Activated T-cell treated with anti-CD3 and anti-CD28 coated beads, Interleukin-2, amount 50 U/mL, for 24 hours (primary cell): ENCODE results near the gene TRIP11.

Source experiments
- DNase-seq: peaks from one replicate; pipeline ENCODE4 v3.0.0-alpha.2; 2020
- H3K27ac Mint-ChIP-seq: 2 replicates; pipeline ENCODE4 v1.8.0; 2020; ENCODE audit warnings: mild to moderate bottlenecking, mixed read lengths
- H3K27me3 Mint-ChIP-seq: 2 replicates; pipeline ENCODE4 v1.8.0; 2020; ENCODE audit warnings: mixed read lengths
- H3K36me3 Mint-ChIP-seq: 2 replicates; pipeline ENCODE4 v1.8.0; 2020; ENCODE audit warnings: low read depth, mixed read lengths
- H3K4me1 Mint-ChIP-seq: 2 replicates; pipeline ENCODE4 v1.8.0; 2020; ENCODE audit warnings: low read depth, mixed read lengths
- H3K4me3 Mint-ChIP-seq: 2 replicates; pipeline ENCODE4 v1.8.0; 2020; ENCODE audit warnings: mild to moderate bottlenecking, moderate library complexity, mixed read lengths
- H3K9me3 Mint-ChIP-seq: 2 replicates; pipeline ENCODE4 v1.8.0; 2020; ENCODE audit warnings: mixed read lengths

Gene TRIP11

DNA sequence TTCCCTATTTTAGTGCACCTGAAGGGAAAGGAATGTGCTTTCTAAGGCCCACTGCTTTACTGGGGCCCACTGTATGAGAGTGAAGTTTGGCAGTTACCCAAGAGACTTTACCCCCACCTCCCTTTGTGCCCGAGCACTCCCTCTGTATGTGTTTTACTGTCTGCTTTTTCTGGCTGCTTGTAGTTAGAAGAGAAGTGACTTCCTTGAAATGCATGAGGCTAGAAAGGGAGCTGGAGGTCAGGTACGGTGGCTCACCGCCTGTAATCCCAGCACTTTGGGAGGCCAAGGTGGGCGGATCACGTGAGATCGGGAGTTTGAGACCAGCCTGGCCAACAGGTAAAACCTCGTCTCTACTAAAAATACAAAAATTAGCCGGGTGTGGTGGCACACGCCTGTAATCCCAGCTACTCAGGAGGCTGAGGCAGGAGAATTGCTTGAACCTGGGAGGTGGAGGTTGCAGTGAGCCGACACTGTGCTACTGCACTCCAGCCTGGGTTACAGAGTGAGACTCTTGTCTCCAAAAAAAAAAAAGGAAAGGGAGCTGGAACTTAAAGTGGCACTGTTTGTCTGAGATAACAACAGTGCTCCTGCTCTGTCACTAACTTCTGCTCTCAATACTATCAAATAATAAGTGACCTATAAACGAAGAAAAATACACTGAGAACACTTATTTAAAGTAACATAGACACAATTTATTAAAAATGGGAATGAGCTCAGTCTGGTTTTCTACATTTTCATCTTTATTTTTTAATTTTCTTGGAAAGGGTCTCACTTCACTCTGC is 5.8 kb downstream of the TRIP11 start:
- no peaks in the 10 kb centered on the region for H3K9me3 Mint-ChIP-seq
- peak overlapping the region; percentile 82 for H3K27ac Mint-ChIP-seq
- no peaks in the 10 kb centered on the region for H3K27me3 Mint-ChIP-seq
- peaks cover 43% of the 10 kb centered on the region for H3K4me1 Mint-ChIP-seq
- no peak for DNase-seq
- H3K36me3 Mint-ChIP-seq, result peaks cover 47% of the 10 kb centered on the region
- no peak overlapping the region for H3K4me3 Mint-ChIP-seq

DNA sequence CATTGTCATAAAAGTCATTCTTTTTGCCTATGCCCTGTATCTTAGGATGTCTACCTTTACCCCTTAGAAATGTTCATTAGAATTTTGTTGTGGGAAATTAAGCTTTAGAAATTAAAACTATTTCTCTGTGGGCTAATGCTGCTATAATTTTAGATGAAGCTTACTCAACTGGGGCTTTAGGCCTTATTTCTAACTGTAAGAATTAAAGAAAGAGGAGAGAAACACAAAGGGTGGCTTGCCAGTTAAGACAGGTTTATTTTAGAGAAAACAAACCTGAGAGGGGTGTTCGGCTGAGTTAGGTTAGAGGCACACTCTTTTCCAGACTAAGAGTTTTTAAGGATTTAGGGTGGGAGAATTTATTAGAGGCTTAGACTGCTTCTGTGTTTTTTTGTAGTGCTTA is 6.4 kb downstream of the TRIP11 start:
- no peak overlapping the region for H3K4me3 Mint-ChIP-seq
- H3K27ac Mint-ChIP-seq, result peak overlapping the region; percentile 82
- H3K4me1 Mint-ChIP-seq, result peaks cover 38% of the 10 kb centered on the region
- DNase-seq, result no peak
- peaks cover 49% of the 10 kb centered on the region for H3K36me3 Mint-ChIP-seq
- H3K9me3 Mint-ChIP-seq, result no peaks in the 10 kb centered on the region
- H3K27me3 Mint-ChIP-seq, result no peaks in the 10 kb centered on the region

DNA sequence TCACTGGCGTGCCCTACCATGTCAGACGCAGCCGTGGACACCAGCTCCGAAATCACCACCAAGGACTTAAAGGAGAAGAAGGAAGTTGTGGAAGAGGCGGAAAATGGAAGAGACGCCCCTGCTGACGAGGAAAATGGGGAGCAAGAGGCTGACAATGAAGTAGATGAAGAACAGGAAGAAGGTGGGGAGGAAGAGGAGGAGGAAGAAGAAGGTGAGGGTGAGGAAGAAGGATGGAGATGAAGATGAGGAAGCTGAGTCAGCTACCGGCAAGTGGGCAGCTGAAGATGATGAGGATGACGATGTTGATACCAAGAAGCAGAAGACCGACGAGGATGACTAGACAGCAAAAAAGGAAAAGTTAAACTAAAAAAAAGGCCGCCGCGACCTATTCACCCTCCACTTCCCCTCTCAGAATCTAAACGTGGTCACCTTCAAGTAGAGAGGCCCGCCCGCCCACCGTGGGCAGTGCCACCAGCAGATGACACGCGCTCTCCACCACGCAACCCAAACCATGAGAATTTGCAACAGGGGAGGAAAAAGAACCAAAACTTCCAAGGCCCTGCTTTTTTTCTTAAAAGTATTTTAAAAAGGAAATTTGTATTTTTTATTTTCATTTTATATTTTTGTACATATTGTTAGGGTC is 13.2 kb downstream of the TRIP11 start:
- H3K9me3 Mint-ChIP-seq, result no peaks in the 10 kb centered on the region
- peaks cover 69% of the 10 kb centered on the region for H3K36me3 Mint-ChIP-seq
- no peak for DNase-seq
- H3K4me1 Mint-ChIP-seq, result peaks cover 29% of the 10 kb centered on the region
- H3K27ac Mint-ChIP-seq, result peak overlapping the region; percentile 12
- no peaks in the 10 kb centered on the region for H3K27me3 Mint-ChIP-seq
- no peak overlapping the region for H3K4me3 Mint-ChIP-seq

DNA sequence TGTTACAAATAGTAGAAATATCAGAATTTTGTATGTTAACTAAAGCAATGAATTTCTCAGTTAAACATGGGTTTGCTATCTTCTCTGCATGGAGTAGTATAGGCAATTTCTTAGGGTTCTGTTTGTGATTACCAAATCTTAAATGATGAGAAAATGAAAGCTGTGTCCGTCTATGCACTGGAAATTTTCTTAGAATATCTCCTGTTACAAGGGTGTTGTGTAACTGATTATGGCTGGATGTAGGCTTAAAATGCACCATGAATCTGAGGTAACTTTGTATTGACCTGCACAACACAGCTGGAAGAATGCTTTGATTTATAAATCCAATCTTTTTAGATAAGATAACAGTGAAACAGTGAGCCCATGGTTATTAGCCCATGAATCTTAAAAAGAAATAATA is 17.8 kb downstream of the TRIP11 start:
- H3K27ac Mint-ChIP-seq, result no peak overlapping the region

DNA sequence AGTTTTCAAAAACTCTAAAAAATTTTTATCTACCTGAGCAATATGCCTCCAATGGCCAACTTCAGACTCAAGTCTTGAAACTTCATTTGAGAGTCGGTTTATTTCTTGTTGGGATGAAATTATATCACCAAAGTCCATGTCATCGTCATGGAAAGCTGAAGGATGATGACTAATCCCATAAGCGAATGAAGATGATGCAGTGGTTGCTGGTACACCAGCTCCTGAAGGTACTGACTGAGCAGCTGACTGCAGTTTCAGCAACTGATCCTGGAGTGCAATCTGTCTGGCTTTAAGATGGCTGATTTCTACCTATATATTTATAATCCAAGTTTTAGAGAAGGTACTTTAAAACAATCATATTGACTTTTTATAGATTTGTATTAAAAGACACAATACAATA is 18.3 kb downstream of the TRIP11 start:
- Mint-ChIP-seq H3K4me3 (no peak overlapping the region), H3K27me3 (no peaks in the 10 kb centered on the region), H3K36me3 (peaks cover 70% of the 10 kb centered on the region), H3K27ac (no peak overlapping the region), H3K9me3 (no peaks in the 10 kb centered on the region), H3K4me1 (peaks cover 26% of the 10 kb centered on the region)
- DNase-seq, result no peak

More for the DNA sequence above, 17.8 kb downstream of the TRIP11 start:
- Mint-ChIP-seq H3K9me3 (no peaks in the 10 kb centered on the region), H3K36me3 (peaks cover 69% of the 10 kb centered on the region), H3K27me3 (no peaks in the 10 kb centered on the region), H3K4me3 (no peak overlapping the region), H3K4me1 (peaks cover 30% of the 10 kb centered on the region)
- DNase-seq, result no peak

DNA sequence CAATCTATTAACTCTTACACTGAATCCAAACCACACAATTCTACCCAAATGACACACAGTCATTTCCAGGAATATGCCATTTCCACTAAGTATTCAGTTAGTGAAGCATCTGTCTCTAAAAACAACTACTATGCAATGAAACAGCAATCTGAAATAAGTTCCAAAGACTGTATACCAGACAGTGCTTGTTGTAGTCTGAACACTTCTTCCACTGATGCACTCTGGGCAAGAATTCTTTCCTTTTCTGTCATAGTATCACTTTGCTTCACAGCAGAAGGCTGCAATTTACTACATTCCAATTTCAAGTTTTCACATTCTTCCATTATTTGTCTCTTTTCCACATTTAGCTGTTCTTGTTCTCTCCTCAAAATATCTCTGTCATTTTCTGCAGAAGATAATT is 25.8 kb downstream of the TRIP11 start:
- H3K9me3 Mint-ChIP-seq, result no peaks in the 10 kb centered on the region
- H3K4me3 Mint-ChIP-seq, result no peak overlapping the region
- no peaks in the 10 kb centered on the region for H3K27me3 Mint-ChIP-seq
- H3K4me1 Mint-ChIP-seq, result peaks cover 27% of the 10 kb centered on the region
- H3K36me3 Mint-ChIP-seq, result peaks cover 74% of the 10 kb centered on the region
- no peak for DNase-seq
- H3K27ac Mint-ChIP-seq, result peak overlapping the region; percentile 72

DNA sequence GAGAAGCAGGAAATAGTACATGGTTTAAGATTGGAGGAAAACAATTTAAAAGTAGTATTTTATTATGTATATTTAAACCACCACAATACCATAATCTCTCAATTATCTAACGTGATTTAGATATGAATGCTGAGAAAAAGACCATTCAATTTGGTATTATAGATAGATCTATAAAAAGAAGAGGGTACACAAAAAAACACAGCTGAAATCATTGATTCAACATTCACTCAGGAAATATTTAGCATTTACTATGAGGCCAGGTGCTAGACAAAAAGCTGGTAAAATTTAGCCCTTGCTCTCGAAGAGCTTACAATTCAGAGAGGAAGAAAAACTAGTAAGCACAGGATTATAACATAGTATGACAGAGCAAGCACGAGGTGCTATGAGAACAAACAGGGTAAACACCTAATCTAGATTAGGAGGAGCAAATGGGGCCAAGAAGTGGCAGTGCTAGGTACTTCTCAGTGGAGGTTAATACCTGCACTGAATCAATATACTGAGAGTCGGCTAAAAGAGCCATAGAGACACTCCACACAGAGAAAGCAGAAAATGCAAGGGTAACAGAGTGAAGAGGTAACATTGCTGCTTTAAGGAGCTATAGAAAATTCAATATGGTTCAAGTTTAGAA is 27.6 kb downstream of the TRIP11 start:
- peaks cover 80% of the 10 kb centered on the region for H3K36me3 Mint-ChIP-seq
- H3K27ac Mint-ChIP-seq, result peak overlapping the region; percentile 22
- H3K9me3 Mint-ChIP-seq, result no peaks in the 10 kb centered on the region
- no peak for DNase-seq
- H3K4me3 Mint-ChIP-seq, result no peak overlapping the region
- H3K4me1 Mint-ChIP-seq, result peaks cover 25% of the 10 kb centered on the region
- H3K27me3 Mint-ChIP-seq, result no peaks in the 10 kb centered on the region

DNA sequence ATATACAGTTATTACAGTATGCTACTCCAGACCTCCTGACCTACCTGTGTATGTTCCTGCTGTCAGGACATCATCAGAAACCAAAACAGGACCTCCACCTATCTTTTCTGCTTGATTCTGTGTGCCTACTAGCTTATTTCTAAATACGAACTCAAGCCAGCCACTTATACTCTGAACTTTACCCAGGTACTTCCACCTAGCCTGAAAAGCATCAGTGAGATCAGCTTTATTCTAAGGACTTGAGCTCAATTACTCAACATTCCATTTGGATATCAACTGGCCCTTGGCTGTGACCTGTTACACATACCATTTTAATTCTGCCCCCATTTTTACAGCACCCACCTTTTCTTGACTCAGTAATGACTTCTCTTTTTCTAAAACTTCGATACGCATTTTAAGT is 29.2 kb downstream of the TRIP11 start:
- Mint-ChIP-seq H3K9me3 (no peaks in the 10 kb centered on the region), H3K27me3 (no peaks in the 10 kb centered on the region), H3K36me3 (peaks cover 81% of the 10 kb centered on the region), H3K4me1 (peaks cover 31% of the 10 kb centered on the region), H3K27ac (no peak overlapping the region), H3K4me3 (no peak overlapping the region)
- no peak for DNase-seq

DNA sequence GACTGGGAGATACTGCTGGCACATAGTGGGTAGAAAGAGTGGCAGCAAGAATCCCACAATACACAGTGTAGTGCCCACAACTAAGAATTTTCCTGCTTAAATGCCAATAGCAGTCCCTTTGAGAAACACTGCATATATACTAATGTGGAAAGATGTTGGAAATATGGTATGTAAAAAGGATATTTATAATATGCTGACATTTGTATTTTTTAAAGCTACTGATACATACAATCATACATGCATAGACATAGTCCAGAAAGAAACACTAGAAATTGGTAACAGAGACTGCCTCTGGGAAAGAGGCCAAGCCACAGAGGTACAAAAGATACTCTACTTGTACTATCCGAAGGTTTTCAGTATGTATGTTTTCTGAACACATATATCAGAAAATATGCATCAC is 30.3 kb downstream of the TRIP11 start:
- Mint-ChIP-seq H3K9me3 (no peaks in the 10 kb centered on the region), H3K27ac (no peak overlapping the region), H3K27me3 (no peaks in the 10 kb centered on the region), H3K4me3 (no peak overlapping the region), H3K4me1 (peaks cover 42% of the 10 kb centered on the region), H3K36me3 (peaks cover 84% of the 10 kb centered on the region)
- no peak for DNase-seq

DNA sequence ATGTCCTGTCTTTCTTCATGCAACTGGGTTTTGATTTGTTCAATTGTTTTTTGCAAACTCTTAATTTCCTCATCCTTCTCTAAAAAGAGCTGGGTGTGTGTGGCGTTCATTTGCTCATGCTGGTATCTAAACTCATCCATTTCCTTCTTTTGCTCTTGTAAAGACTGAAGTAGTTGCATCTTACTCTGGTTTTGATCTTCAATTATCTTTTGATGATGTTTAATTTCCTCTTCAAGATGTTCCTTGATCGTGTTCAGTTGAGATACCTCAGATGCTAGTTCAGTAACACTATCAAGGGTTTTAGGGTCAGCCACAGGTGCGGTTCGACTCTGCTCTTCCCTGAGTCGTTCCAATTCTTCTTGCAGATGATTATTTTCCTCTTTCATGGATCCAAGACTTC is 34.8 kb downstream of the TRIP11 start:
- peak overlapping the region; percentile 2 for H3K4me3 Mint-ChIP-seq
- DNase-seq, result no peak
- peaks cover 74% of the 10 kb centered on the region for H3K36me3 Mint-ChIP-seq
- peaks cover 42% of the 10 kb centered on the region for H3K4me1 Mint-ChIP-seq
- no peaks in the 10 kb centered on the region for H3K9me3 Mint-ChIP-seq
- peak overlapping the region; percentile 69 for H3K27ac Mint-ChIP-seq
- H3K27me3 Mint-ChIP-seq, result no peaks in the 10 kb centered on the region

DNA sequence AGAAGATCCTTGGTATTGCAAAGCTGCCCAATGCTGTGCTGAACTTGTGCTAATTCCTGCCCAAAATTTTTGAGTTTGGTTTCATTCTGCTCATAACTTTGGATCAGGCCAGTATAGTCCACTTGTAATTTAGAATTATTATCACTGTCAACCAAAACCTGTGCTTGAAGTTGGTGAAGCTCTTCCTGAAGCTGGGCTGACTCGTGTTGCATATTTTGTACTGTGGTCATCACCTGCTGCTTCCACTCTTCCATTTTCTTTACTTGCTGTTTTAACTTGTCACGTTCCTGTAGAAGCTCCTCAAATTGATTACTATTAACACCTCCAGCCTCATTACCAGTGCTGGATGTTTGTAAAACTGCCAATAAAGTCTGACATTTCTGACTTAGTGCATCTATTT is 35.8 kb downstream of the TRIP11 start:
- DNase-seq, result no peak
- H3K27me3 Mint-ChIP-seq, result no peaks in the 10 kb centered on the region
- peak overlapping the region; percentile 13 for H3K27ac Mint-ChIP-seq
- no peaks in the 10 kb centered on the region for H3K9me3 Mint-ChIP-seq
- H3K4me3 Mint-ChIP-seq, result no peak overlapping the region
- peaks cover 75% of the 10 kb centered on the region for H3K36me3 Mint-ChIP-seq
- peaks cover 52% of the 10 kb centered on the region for H3K4me1 Mint-ChIP-seq

DNA sequence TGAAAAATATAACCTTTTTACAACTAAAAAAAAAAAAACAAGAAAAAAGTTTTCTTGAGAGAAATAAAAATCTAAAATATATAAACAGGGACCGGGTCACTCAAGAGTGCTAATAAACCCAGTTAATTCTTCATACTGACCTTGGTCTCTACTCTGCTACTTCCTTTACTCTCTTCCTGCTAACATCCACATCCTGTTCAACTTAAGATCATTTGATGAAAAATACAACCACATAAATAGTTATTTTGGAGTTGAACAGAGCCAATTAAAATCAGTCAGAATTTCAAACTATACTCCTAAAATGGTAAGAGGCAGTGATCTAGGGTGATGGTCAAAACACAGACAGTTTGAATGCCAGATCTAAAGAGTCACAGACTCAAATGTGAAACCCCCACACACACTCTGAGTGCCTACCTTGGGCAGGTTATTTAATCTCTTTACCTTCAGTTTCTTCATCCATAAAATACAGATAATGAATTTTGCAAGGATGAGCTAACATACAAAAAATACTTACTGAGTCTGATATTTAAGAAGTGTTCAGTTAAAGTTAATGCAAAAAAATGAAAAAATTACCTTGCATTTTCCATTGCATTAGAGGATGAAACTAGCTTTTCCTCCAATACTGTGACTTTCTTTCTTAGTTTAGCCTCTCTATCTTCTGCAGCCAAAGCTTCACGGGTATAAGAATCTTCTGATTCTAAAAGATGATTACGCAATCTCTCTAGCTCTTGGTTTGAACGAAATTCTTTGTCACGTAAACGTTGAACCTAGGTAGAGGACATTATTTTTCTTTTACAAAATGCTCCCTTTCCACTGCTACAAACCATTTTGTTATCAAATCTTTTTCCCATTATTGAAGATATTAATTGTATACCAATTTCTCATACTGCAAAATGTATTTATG is 40.9 kb downstream of the TRIP11 start:
- peaks cover 56% of the 10 kb centered on the region for H3K4me1 Mint-ChIP-seq
- H3K27me3 Mint-ChIP-seq, result no peaks in the 10 kb centered on the region
- H3K4me3 Mint-ChIP-seq, result no peak overlapping the region
- H3K9me3 Mint-ChIP-seq, result no peaks in the 10 kb centered on the region
- no peak for DNase-seq
- H3K36me3 Mint-ChIP-seq, result peaks cover 70% of the 10 kb centered on the region
- peak overlapping the region; percentile 78 for H3K27ac Mint-ChIP-seq

DNA sequence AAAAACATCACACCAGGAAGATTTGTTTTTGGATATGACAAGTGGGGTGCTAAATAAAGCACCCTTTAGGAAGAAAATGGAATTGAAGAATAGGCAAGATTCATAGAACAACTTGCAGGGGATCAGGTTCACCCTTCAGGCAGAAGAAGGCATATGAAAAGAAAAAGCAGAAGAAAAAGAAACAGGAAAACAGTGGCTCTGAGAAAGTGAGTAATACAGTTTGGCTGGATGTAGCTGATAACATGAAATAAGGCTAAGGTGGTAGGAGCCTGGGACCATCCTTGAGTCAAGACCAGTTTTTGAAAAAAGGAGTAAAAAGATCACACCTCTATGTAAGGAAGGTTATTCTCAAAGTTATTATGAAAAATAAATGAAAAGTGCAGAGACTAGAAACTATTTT is 42.4 kb downstream of the TRIP11 start:
- H3K4me1 Mint-ChIP-seq, result peaks cover 46% of the 10 kb centered on the region
- peaks cover 67% of the 10 kb centered on the region for H3K36me3 Mint-ChIP-seq
- H3K4me3 Mint-ChIP-seq, result no peak overlapping the region
- H3K27ac Mint-ChIP-seq, result peak overlapping the region; percentile 81
- H3K27me3 Mint-ChIP-seq, result no peaks in the 10 kb centered on the region
- no peak for DNase-seq
- no peaks in the 10 kb centered on the region for H3K9me3 Mint-ChIP-seq

DNA sequence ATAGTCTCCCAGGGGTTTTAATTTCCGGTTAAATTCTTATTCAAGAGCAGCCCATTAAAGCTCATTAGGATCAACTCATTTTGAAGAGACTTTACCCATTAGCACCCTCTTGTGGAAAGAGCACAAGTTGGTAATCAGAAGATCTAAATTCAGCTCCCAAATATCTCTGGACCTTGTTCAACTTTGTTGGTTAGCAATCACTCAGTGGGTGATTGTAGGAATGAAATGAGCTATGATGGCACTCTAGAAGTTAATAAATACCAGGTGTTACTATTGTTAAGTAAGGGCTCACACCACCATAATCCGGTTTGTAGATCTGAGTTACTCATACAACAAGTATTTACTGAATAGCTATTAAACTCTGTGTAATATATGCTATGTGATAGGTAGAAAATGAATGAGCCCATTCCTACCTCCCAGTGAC is 42.9 kb downstream of the TRIP11 start:
- no peak for DNase-seq
- no peaks in the 10 kb centered on the region for H3K9me3 Mint-ChIP-seq
- no peak overlapping the region for H3K4me3 Mint-ChIP-seq
- H3K27me3 Mint-ChIP-seq, result no peaks in the 10 kb centered on the region
- peaks cover 72% of the 10 kb centered on the region for H3K36me3 Mint-ChIP-seq
- peaks cover 46% of the 10 kb centered on the region for H3K4me1 Mint-ChIP-seq
- peak overlapping the region; percentile 11 for H3K27ac Mint-ChIP-seq
